H54 (cell line): ENCODE results near the gene UTP11.
A peak's percentile ranks its signal among the peaks of the same experiment; 100 is the strongest.

Experiments
- DNase-seq: peaks from one replicate; pipeline ENCODE4 v3.0.0; 2011; ENCODE audit warnings: low spot score, mixed read lengths; ENCODE audit not compliant: insufficient read length
- FAIRE-seq: peaks from 3 replicates; lab custom pipeline; 2011; peaks lifted over from hg19 to GRCh38; lab: Jason Lieb, UNC
- POLR2A ChIP-seq: IDR thresholded peaks from 2 replicates; pipeline ENCODE4 v1.6.1; 2011; ENCODE audit warnings: low read depth, mild to moderate bottlenecking, low read length

The UTP11 gene

DNA sequence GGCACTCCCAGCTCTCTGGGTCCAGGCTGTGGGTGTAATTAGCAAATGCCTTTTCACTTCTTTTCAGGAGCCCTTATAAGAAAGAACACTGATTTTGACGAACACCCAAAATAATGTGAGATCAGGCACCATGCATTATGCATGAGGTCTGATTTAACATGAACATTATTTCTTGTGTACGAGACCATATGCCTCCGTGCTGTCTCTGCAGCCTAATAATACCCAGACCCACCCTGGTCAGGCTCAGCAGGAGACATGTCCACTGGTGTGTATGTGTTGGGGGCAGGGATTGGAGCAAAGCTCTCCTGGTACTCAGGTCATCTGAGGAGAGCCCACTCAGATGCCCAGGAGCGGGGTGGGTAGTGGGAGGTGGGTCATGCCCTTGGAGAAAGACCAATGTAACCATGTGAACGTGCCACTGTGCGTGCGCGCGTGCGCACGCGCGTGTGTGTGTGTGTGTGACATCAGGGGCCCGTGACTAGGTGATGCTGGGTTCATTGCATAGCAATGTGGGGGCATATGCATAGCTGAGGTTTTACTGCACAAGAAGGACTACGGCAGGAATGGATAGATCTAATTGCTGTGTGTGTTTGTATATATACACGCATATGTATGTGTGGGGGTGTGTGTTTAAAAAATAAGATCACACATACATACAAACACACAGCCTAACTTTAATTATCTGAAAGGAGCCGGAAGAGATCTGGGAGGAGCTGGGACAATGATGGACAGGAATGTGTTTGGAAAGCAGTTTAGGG, 27.0 kb downstream of the UTP11 start:
- no peak for TF ChIP-seq POLR2A
- no peak for DNase-seq
- FAIRE-seq = no peak

DNA sequence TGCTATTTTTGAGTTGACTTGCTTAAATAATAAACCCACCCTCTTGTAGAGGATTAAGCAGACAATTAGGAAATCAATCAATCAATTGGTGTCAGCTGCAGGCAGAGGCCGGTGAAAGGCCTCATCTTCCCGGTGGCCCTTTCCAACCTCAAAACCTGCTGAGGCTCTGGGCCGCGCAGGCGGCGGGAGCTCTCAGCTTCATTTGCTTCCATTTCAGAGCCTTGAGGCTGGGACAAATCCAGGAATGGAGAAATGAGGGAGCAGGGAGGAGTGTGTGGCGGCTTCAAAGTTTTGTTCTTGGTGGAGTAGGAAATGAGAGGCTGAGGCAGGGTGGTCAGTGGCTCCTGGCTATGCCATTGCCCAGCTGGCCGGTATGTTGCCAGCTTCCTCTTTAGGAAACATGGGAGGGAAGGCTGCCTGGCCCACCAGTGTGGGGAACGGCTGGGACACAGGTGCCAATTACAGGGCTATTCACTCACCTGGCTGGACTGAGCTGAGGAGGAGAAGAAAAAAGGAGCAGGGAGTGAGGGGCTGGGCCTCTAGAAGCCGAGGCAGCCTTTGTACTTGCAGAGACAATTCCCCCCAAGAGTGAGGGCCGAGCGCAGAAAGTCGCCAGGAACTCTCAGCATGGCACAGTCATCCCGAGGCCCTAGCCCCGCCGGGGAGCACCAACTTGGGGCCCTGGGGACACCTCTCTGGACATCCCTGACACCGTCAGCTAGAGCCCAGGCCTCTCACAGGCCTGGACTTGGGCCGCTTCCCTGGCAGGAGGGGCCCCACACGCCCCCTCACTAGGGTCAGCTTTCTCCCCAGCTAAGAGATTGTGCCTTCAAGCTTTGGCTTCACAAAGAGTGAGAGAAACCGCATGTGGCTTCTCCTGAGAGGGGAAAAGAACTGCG, 29.7 kb downstream of the UTP11 start:
- no peak for TF ChIP-seq POLR2A
- DNase-seq (no peak), FAIRE-seq (no peak)

- FAIRE-seq = no peak
- no peak for TF ChIP-seq POLR2A
- no peak for DNase-seq
Observed at GRCh38 chr1:38043036-38043747, 30.7 kb downstream of the UTP11 start.

- no peak for TF ChIP-seq POLR2A
- no peak for DNase-seq
- no peak for FAIRE-seq
Observed at GRCh38 chr1:38044221-38045215, 32.0 kb downstream of the UTP11 start.

DNA sequence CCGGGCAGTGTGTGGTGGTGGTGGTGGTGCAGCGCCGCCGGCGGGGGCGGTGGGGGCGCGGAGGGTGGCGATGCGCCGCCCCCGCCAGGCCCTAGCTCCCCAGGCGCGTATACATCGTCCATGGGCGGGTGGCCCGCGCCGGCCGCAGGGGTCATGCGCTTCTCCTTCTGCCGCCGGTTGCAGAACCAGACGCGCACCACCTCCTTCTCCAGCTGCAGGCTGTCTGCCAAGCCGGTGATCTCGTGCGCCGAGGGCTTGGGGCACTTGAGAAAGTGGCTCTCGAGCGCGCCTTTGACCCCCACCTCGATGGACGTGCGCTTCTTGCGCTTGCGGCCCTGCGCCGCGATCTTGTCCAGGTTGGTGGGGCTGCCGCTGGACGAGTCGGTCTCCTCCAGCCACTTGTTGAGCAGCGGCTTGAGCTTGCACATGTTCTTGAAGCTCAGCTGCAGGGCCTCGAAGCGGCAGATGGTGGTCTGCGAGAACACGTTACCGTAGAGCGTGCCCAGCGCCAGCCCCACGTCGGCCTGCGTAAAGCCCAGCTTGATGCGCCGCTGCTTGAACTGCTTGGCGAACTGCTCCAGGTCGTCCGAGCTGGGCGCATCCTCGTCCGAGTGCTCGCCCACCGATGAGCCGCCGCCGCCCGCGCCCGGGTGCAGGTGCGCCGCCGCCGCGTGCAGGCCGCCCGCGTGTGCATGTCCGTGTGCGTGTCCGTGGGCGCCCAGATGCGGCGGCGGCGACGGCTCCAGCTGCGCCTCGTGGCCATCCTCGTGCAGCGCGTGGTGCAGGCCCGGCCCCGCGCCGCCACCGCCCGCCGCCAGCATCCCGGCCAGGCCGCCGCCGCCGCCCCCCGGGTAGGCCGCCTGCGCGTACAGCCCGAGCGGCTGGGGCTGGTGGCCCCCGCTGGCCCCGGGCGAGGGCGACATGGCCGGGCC, 33.1 kb downstream of the UTP11 start:
- DNase-seq (no peak), FAIRE-seq (no peak)

GRCh38 chr1:38046333-38046883, 33.9 kb downstream of the UTP11 start, which contains the start of gene POU3F1:
TSS of gene POU3F1 (minus strand) at chr1:38046793. CDS start at chr1:38046743, 50 bp downstream.
- TF ChIP-seq POLR2A = peak; percentile 14; the same call in 1 of the 2 replicates
- FAIRE-seq (no peak), DNase-seq (no peak)

More for the DNA sequence above, 33.1 kb downstream of the UTP11 start:
- TF ChIP-seq POLR2A = no peak

- DNase-seq = peak; percentile 93
Observed at GRCh38 chr1:38046884-38047602, 34.5 kb downstream of the UTP11 start.

GRCh38 chr1:38047603-38048141, 35.1 kb downstream of the UTP11 start:
- DNase-seq (no peak), FAIRE-seq (no peak)
- TF ChIP-seq POLR2A = no peak

More at GRCh38 chr1:38046884-38047602, 34.5 kb downstream of the UTP11 start:
- no peak for FAIRE-seq
- TF ChIP-seq POLR2A = no peak

GRCh38 chr1:38050397-38051078, 38.0 kb downstream of the UTP11 start:
- no peak for TF ChIP-seq POLR2A
- DNase-seq = no peak
- FAIRE-seq = no peak

GRCh38 chr1:38051079-38051543, 38.6 kb downstream of the UTP11 start:
- no peak for TF ChIP-seq POLR2A
- FAIRE-seq (no peak), DNase-seq (no peak)
